ENCODE measurements around the gene IGSF9.

The IGSF9 gene

DNA sequence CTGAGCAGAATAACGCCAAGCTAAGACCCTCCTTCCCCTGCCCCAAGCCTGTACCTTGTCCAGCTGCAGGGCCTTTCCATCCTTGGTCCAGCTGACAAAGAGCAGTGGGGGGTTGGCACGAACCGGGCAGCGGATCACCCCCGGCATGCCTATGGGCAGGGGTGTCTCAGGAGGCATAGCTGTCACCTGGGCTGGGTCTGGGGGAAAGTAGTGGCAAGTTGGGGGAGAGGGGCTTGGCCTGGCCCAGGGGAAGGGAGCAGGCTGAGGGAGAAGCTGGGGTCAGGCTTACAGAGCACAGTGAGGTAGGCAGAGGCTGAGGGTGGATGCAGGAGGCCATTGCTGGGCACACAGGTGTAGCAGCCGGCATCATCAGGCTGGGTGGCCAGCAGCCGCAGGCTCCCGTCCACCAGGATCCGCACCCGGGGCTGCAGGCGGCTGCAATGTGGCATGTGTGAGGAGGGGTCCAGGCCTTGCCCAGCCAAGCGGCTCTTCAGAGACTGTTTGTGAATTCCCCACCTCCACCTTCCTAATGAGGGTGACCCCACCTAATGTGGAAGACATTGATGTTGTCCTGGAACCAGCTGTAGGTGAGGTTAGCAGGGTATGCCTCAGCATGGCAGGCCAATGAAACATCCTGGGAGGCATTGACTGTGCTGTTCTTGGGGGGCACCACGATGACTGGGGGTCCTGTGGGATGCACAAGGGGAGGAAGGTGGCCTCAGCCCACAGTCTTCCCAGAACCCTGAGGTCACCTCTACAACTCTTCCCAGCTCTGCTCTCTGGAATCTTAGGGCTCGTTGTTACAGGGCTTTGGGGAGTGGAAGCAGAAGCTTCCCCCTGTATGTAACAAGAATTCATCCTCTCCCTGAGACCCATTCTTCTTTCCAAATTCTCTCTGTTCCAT lies 11.0 kb downstream of the IGSF9 start:
- peaks cover 7% of the 10 kb centered on the region for H3K4me1 Mint-ChIP-seq (ENCODE audit: low read depth)
- no peaks in the 10 kb centered on the region for H3K9me3 Mint-ChIP-seq
- H3K36me3 Mint-ChIP-seq (ENCODE audit: low read depth): no peaks in the 10 kb centered on the region
- H3K27me3 Mint-ChIP-seq: peaks cover 3% of the 10 kb centered on the region
- no peak overlapping the region for H3K4me3 Mint-ChIP-seq
- no peak overlapping the region for H3K27ac Mint-ChIP-seq

DNA sequence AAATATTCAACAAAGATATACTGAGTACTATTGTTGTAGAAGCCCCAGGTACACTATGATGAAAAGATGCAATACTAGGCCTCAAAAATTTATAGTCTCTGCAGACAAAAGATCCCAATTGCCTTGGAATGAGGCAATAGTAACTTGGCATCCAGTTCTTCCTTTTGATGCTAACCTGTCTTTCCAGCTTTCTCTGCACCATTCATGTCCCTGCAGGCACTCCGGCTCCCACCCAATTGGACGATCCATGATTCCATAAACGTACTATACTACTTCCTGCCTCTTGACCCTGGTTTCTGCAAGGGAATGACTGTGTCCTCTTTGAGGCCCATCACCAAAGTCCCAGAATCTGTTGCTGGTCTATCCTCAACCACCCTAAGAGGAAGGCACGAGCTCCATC lies 12.1 kb downstream of the IGSF9 start:
- Mint-ChIP-seq H3K4me1 (ENCODE audit: low read depth) (peaks cover 7% of the 10 kb centered on the region), H3K4me3 (no peak overlapping the region), H3K9me3 (no peaks in the 10 kb centered on the region), H3K27ac (no peak overlapping the region), H3K36me3 (ENCODE audit: low read depth) (no peaks in the 10 kb centered on the region), H3K27me3 (peaks cover 3% of the 10 kb centered on the region)

DNA sequence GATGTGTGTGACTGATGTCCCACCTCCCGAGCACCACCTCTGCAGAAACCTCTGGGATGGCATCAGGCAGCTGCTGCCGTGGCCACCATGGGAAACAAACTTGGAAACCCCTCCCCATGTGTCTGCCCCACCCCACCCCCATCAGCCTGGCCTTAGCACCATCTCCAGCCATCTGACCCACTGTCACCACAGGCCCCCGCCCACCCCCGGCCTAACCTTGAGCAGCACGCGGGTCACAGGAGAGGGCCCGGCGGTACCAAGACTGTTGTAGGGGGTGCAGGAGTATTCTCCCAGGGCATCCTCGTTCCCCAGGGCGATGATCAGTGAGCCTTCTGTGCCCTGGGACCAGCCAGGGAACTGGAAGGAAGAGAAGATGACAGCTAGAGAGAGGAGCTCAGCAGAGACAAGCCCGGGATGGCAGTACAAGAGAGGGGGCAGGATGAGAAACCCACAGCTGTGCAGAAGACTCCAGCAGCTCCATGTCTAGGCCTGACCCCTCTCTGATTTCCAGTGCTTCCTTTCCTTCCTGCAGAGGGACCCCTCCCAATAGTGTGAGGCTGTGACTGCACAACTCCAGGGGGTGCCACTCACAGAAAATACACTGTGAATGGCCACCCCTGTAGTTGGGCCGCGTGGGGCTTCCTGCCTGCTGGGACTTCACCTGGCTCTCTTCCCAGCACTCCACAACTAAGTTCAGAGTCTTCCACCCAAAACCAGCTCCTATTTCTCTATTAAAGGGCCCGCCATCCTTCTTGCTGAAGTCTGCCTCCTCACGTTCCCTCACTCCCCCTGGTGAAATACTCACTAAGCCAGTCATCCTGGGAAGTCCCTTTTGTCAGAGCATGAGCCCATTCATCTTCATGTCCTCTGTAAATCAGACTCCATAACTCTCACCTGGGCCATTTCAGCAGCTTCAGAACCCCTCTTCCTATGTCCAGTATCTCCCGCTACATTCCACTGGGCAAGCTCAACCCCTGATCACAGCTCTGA lies 12.8 kb downstream of the IGSF9 start:
- Mint-ChIP-seq H3K4me1 (ENCODE audit: low read depth) (peaks cover 7% of the 10 kb centered on the region), H3K4me3 (no peak overlapping the region), H3K27ac (no peak overlapping the region), H3K9me3 (no peaks in the 10 kb centered on the region), H3K27me3 (peaks cover 3% of the 10 kb centered on the region), H3K36me3 (ENCODE audit: low read depth) (no peaks in the 10 kb centered on the region)

DNA sequence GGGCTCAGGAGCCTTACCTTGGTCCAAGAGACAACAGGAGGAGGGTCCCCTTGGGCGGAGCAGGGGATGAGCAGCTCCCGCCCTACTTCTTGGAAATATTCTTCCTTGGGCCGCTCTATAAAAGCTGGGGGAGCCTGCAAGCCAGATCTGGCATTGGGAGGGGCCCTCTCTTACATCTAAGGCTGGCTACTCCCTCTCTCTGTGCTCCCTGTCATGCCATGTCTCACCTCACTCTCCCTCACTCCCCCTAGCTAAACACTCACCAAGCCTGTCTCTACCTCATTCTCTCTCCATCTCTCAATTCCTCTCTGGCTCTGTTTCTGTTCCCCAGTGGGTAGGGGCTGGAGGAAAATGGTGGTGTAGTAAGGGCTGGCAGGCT lies 13.6 kb downstream of the IGSF9 start:
- H3K9me3 Mint-ChIP-seq: no peaks in the 10 kb centered on the region
- H3K36me3 Mint-ChIP-seq (ENCODE audit: low read depth): no peaks in the 10 kb centered on the region
- peaks cover 3% of the 10 kb centered on the region for H3K27me3 Mint-ChIP-seq
- no peak overlapping the region for H3K27ac Mint-ChIP-seq
- H3K4me1 Mint-ChIP-seq (ENCODE audit: low read depth): peaks cover 7% of the 10 kb centered on the region
- no peak overlapping the region for H3K4me3 Mint-ChIP-seq

DNA sequence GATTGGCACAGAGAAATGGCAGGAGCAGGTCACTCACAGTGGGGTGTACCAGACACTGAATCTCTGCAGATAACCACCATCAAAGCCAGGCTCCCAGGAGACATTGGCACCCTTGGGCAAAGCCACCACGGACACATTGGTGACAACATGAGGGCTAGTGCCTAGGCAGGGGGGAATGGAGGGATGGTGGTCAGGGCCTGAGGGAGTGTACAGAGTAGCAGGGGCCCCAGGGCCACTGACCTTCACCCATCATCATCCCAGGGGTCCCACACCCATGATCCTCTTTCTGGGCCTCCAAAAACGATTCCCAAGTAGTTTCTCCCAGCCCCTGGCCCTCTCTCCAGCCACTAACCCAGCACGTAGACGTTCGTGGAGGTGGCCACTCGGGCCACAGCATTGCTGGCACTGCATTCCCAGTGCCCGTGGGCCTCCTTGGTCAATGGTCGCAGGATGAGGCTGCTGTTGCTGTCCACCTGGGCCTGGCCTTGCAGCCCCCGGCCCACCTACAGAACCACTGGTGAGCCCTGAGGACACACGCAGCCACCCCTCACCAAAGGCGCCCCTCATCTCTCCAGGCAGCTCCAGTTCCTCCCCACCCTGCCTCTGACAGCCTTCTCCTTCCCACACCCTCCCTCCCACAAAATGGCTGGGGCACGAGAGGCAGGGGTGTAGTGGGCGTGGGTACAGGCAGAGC lies 14.2 kb downstream of the IGSF9 start:
- Mint-ChIP-seq H3K27me3 (peaks cover 3% of the 10 kb centered on the region), H3K27ac (no peak overlapping the region), H3K4me3 (no peak overlapping the region), H3K9me3 (no peaks in the 10 kb centered on the region), H3K36me3 (ENCODE audit: low read depth) (no peaks in the 10 kb centered on the region), H3K4me1 (ENCODE audit: low read depth) (peaks cover 6% of the 10 kb centered on the region)

DNA sequence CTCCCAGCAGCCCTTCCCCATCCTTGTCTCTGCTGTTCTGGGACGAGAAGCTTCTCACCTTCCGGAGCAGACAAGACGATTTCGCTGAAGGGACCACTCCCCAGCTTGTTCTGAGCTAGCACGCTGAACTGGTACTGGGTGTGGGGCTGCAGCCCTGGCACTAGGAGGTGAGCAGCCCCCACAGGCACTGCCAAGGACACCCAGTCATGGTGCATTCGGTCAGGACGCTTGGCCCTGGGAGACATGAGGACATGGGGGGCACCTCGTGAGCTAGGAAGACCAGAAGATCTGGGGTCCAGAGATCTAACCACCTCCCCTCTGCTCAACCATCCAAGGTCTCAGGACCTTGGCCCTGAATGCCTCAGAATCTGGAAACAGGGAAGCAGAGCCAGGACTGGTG lies 14.8 kb downstream of the IGSF9 start:
- no peak overlapping the region for H3K4me3 Mint-ChIP-seq
- H3K27ac Mint-ChIP-seq: no peak overlapping the region
- peaks cover 3% of the 10 kb centered on the region for H3K27me3 Mint-ChIP-seq
- no peaks in the 10 kb centered on the region for H3K9me3 Mint-ChIP-seq
- no peaks in the 10 kb centered on the region for H3K36me3 Mint-ChIP-seq (ENCODE audit: low read depth)
- peaks cover 9% of the 10 kb centered on the region for H3K4me1 Mint-ChIP-seq (ENCODE audit: low read depth)

DNA sequence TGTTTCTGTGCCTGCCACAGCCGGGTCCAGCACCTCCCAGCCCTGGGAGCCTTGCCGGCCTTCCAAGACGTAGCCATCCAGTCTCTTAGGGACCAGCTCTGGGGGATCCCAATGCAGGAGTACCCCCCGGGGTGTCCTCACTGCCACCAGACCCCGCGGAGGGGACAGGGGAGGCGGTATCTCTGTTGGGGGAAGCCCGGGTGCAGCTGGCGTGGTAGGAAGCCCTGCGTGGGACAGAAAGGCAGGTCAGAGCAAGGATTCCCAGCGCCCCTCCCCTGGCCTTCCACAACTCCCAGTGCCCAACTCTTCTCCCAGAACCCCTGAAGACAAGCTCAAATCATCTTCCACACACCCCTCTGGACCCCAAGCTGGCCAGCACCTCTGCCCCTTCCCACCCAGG lies 15.2 kb downstream of the IGSF9 start:
- H3K4me1 Mint-ChIP-seq (ENCODE audit: low read depth): peaks cover 14% of the 10 kb centered on the region
- H3K27ac Mint-ChIP-seq: no peak overlapping the region
- H3K36me3 Mint-ChIP-seq (ENCODE audit: low read depth): peaks cover under 1% of the 10 kb centered on the region
- H3K27me3 Mint-ChIP-seq: no peaks in the 10 kb centered on the region
- no peak overlapping the region for H3K4me3 Mint-ChIP-seq
- no peaks in the 10 kb centered on the region for H3K9me3 Mint-ChIP-seq

DNA sequence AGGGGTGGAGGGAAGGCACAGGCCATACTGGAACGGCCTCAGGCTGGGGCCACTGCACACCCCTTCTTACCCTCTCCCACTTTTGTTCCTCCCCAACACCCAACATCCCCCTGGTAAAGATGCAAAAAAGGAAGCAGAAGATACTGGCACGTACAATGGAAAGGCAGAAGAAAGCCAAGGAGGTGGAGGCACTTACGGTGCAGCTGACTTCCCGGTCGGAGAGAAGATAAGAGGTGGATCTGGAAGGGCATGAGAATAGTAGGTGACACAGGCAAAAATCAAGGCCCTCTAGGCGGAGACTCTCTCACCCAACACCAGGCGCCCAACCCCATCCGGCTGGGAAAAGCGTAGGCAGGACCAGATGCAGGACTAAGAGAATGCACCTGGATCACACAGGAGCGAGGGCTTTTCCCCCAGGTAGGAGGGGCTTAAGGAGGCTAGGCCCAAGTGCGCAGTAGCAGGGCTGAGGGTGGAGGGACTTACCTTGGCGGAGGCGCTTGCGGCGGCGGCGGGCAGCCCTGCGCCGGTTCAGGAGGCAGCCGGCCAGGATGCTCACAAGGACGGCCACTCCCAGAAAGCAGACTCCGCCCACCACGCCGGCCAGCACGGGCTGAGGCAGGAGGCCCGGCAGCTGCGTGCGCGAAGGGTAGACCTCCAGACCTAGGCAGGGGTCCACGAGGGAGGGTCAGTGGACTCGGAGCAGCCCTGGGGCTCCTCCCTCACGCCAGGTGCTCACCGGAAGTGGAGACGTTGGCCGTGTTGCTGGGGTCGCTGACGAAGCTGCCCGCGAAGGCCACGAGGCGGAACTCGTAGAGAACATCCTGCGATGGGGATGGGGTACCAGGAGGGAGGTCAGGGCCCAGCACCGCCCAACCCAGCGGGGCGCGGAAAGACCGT lies 16.0 kb downstream of the IGSF9 start:
- Mint-ChIP-seq H3K27ac (no peak overlapping the region), H3K36me3 (ENCODE audit: low read depth) (peaks cover 7% of the 10 kb centered on the region), H3K4me1 (ENCODE audit: low read depth) (peaks cover 16% of the 10 kb centered on the region), H3K4me3 (no peak overlapping the region), H3K9me3 (no peaks in the 10 kb centered on the region), H3K27me3 (no peaks in the 10 kb centered on the region)

DNA sequence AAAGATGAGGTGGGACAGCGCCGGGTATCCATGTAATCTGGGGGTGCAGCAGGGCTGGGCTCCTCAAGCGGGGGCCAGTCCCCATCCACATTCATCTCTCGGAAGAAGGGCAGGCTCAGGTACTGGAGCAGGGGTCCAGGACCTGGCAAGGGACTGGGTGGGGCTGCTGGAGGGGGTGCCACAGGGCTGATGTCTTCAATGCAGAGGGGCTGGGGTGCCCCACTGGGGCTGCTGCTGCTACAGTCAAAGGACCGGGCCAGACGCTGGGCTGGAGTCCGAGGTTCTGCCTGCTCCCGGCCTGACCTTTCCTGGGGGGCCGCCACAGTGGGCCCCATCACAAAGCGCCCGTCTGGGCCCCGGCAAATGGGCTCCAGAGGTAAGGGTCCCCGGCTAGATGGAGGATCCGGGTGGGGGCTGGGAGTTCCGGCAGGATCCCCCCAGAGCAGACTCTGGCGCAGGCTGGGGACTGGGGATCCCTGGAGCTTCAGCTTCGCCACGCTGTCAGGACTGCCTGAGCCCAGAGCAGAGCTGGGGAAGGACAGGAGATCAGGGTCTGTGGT lies 16.8 kb downstream of the IGSF9 start:
- H3K9me3 Mint-ChIP-seq: no peaks in the 10 kb centered on the region
- H3K4me3 Mint-ChIP-seq: no peak overlapping the region
- peaks cover 12% of the 10 kb centered on the region for H3K36me3 Mint-ChIP-seq (ENCODE audit: low read depth)
- no peaks in the 10 kb centered on the region for H3K27me3 Mint-ChIP-seq
- H3K4me1 Mint-ChIP-seq (ENCODE audit: low read depth): peaks cover 20% of the 10 kb centered on the region
- no peak overlapping the region for H3K27ac Mint-ChIP-seq

DNA sequence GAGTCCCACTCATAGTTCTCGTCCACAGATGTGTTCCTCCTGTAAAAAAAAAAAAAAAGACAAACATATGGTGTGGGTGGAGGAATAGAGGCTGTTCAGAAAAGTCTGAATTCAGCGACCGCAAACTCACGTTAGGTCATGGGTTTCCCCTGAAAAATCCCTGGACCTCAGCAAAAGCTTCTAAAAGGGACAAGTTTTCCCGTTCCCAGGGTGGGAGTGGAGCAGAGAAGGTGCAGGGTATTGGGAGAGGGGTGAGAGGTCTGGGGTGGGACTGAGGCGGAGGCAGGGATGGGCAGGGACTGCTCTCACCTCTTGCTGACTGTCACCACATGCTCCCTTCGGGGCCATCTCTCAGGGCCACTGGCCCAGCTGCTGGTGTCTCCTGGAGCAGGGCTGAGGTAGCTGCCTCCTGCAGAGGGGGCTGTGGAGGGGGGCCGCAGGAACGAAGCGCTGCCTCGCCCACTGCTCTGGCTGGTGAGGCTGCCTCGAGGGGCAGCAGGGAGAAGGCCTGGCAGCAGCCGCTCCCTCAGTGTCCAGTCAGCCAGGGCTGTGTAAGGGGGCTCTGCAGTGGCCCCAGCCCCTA lies 17.5 kb downstream of the IGSF9 start:
- H3K27ac Mint-ChIP-seq: no peak overlapping the region
- H3K4me3 Mint-ChIP-seq: no peak overlapping the region
- H3K4me1 Mint-ChIP-seq (ENCODE audit: low read depth): peaks cover 26% of the 10 kb centered on the region
- H3K36me3 Mint-ChIP-seq (ENCODE audit: low read depth): peaks cover 17% of the 10 kb centered on the region
- no peaks in the 10 kb centered on the region for H3K9me3 Mint-ChIP-seq
- H3K27me3 Mint-ChIP-seq: no peaks in the 10 kb centered on the region

DNA sequence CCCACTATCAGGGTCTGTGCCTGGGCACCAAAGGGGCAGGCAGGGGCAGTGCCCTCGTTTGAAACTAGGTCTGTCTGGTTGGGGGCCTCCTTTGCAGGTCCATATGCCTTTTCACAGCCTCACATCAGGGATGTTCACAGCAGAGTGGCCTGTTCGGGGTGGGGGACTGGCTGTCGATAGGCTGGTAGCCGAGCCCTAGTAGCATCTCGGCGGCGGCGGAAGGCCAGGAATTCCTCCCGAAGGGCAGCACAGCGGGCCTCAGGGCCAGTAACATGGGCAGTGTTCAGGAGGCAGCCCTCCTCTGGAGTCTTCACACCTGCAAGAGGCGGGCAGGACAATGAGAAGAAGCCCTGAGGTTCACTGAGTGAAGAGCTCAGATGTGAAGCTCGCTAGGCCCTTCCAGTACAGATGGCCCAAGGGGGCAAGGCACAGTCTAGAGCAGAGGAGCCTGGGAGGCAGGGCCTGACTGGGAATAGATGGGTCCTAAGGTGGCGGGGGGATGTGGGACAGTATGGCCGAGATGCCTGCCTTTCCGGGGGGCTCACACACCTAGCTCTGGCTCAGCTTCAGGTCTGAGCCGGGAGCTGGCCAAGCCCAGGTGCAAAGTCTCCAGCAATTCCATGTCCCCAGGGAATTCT lies 18.1 kb downstream of the IGSF9 start:
- Mint-ChIP-seq H3K27me3 (no peaks in the 10 kb centered on the region), H3K9me3 (no peaks in the 10 kb centered on the region), H3K4me3 (no peak overlapping the region), H3K27ac (no peak overlapping the region), H3K4me1 (ENCODE audit: low read depth) (peaks cover 32% of the 10 kb centered on the region), H3K36me3 (ENCODE audit: low read depth) (peaks cover 19% of the 10 kb centered on the region)

DNA sequence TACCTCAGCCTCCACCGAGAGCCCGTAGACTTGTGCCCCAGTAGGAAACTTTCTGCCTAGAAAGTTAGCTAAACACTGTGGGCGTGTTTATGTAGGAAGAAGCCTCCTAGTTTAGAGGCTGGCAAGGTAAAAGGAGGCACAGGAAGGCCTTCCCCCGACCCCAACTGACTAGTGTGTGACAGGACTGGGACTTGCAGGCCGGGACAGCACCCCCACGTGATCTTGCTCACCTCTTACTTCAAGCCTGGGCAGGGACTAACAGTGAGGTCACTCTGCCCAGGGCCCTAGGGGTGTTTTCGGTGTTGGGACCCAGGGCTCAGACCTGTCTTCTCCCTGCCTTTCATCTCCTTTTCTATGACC lies 19.7 kb downstream of the IGSF9 start:
- H3K9me3 Mint-ChIP-seq: no peaks in the 10 kb centered on the region
- peak overlapping the region; percentile 98 for H3K4me3 Mint-ChIP-seq
- H3K27me3 Mint-ChIP-seq: no peaks in the 10 kb centered on the region
- H3K36me3 Mint-ChIP-seq (ENCODE audit: low read depth): peaks cover 34% of the 10 kb centered on the region
- H3K4me1 Mint-ChIP-seq (ENCODE audit: low read depth): peaks cover 48% of the 10 kb centered on the region
- peak overlapping the region; percentile 99 for H3K27ac Mint-ChIP-seq
